Spleen (tissue), 7 donors: ENCODE data around the gene RSBN1L.

ENCODE experiments used
- CTCF ChIP-seq, 11 experiments: fragments of 200-600 bp in 7 of 11; fragments of 450-650 bp in 4 of 11; sonication (generic) in 4 of 11; IDR thresholded peaks in 8 of 11; conservative IDR thresholded peaks in 3 of 11; 1 replicate in 7 of 11; 2 replicates in 4 of 11; pipeline versions ENCODE4 v1.4.0 to v1.8.0; 2016 to 2021; ENCODE audit warnings: antibody characterized with exemption in 11 of 11, inconsistent platforms in 4 of 11, mild to moderate bottlenecking in 1 of 11
- POLR2A ChIP-seq, 3 donors: fragments of 450-650 bp; IDR thresholded peaks; one replicate each; pipeline ENCODE4 v1.5.1; 2017; ENCODE audit warnings: antibody characterized with exemption in 3 of 3, mild to moderate bottlenecking in 1 of 3
- POLR2AphosphoS5 ChIP-seq, 3 donors: sonication (generic); formaldehyde crosslinking; IDR thresholded peaks; one replicate each; pipeline ENCODE4 v1.5.1; 2017; ENCODE audit warnings: antibody characterized with exemption in 3 of 3
- donor health status: DM: no; HTN: no; CAD: no; lungs with moderate emphysema.
- donor health status: DM: no; HTN: no; CAD: no.
- donor health status: DM: no; HTN: no; CAD: no.

- TF ChIP-seq CTCF (IDR thresholded peaks at IDR 0.05 in 8 of 11, conservative IDR thresholded peaks at IDR 0.05 in 3 of 11), result no peak
- no peak for TF ChIP-seq POLR2AphosphoS5 (IDR thresholded peaks at IDR 0.05)
- no peak for TF ChIP-seq POLR2A (IDR thresholded peaks at IDR 0.05)
Measured at GRCh38 chr7:77747718-77748117, 51.5 kb downstream of the RSBN1L start.
